Measurements from ENCODE around the gene NATD1. TPM values are rescaled to one million over a fixed set of nuclear protein-coding genes. Genes with fewer than 3 reads are reported as not detected.
A peak's percentile ranks its signal among the peaks of the same experiment; 100 is the strongest.

NATD1 gene
- total RNA-seq, 1 donor from 2014 or later, result 7.9 TPM

GRCh38 chr17:21211825-21212479 lies 41.3 kb downstream of the NATD1 start:
- Histone ChIP-seq H2AFZ (ENCODE audit: low read depth, low read length) (no peak overlapping the region), H3K36me3 (ENCODE audit: insufficient read depth, low read length) (peaks cover 2% of the 10 kb centered on the region), H3K9ac (ENCODE audit: low read length) (no peak overlapping the region), H3K4me2 (ENCODE audit: low read length) (peak overlapping the region; percentile 90), H3K27me3 (ENCODE audit: insufficient read depth, low read length) (no peaks in the 10 kb centered on the region), H3K9me3 (ENCODE audit: insufficient read depth, low read depth, low read length) (no peaks in the 10 kb centered on the region), H3K79me2 (ENCODE audit: insufficient read depth, low read length) (peaks cover 90% of the 10 kb centered on the region), H3K4me1 (ENCODE audit: insufficient read depth, low read length) (peaks cover 22% of the 10 kb centered on the region), H3K27ac (ENCODE audit: low read depth, low read length) (no peak overlapping the region), H4K20me1 (ENCODE audit: insufficient read depth, low read length) (peaks cover 62% of the 10 kb centered on the region), H3K4me3 (ENCODE audit: insufficient read depth, low read depth, low read length) (no peak overlapping the region)
- peaks cover 5% of the 10 kb centered on the region for H3K36me3 Mint-ChIP-seq (ENCODE audit: low read depth, unreplicated experiment)
- H3K9me3 Mint-ChIP-seq (ENCODE audit: unreplicated experiment), result no peaks in the 10 kb centered on the region
- TF ChIP-seq EZH2 (IDR thresholded peaks at IDR 0.05; ENCODE audit: insufficient read depth, low read length), result no peak
- no peak for TF ChIP-seq CTCF (IDR thresholded peaks at IDR 0.05; ENCODE audit: insufficient read depth, low read depth, low read length)
- H3K4me1 Mint-ChIP-seq (ENCODE audit: low read depth, unreplicated experiment), result peaks cover 23% of the 10 kb centered on the region
- H3K4me3 Mint-ChIP-seq (ENCODE audit: unreplicated experiment), result peak overlapping the region; percentile 97
- DNase-seq (ENCODE audit: low read depth), result no peak
- no peak for FAIRE-seq
- H3K27ac Mint-ChIP-seq (ENCODE audit: unreplicated experiment), result no peak overlapping the region
- H3K27me3 Mint-ChIP-seq (ENCODE audit: low read depth, unreplicated experiment), result no peaks in the 10 kb centered on the region

- Histone ChIP-seq H3K9me3 (ENCODE audit: insufficient read depth, low read depth, low read length) (no peaks in the 10 kb centered on the region), H3K4me2 (ENCODE audit: low read length) (no peak overlapping the region), H3K79me2 (ENCODE audit: insufficient read depth, low read length) (peaks cover 91% of the 10 kb centered on the region), H3K27ac (ENCODE audit: low read depth, low read length) (no peak overlapping the region), H3K4me3 (ENCODE audit: insufficient read depth, low read depth, low read length) (no peak overlapping the region), H3K27me3 (ENCODE audit: insufficient read depth, low read length) (no peaks in the 10 kb centered on the region), H3K9ac (ENCODE audit: low read length) (no peak overlapping the region), H4K20me1 (ENCODE audit: insufficient read depth, low read length) (peaks cover 73% of the 10 kb centered on the region), H3K4me1 (ENCODE audit: insufficient read depth, low read length) (peaks cover 17% of the 10 kb centered on the region), H2AFZ (ENCODE audit: low read depth, low read length) (no peak overlapping the region), H3K36me3 (ENCODE audit: insufficient read depth, low read length) (peaks cover 2% of the 10 kb centered on the region)
- no peak for DNase-seq (ENCODE audit: low read depth)
- Mint-ChIP-seq H3K4me3 (ENCODE audit: unreplicated experiment) (peak overlapping the region; percentile 64), H3K27ac (ENCODE audit: unreplicated experiment) (no peak overlapping the region), H3K9me3 (ENCODE audit: unreplicated experiment) (no peaks in the 10 kb centered on the region), H3K4me1 (ENCODE audit: low read depth, unreplicated experiment) (peaks cover 18% of the 10 kb centered on the region), H3K36me3 (ENCODE audit: low read depth, unreplicated experiment) (peaks cover 5% of the 10 kb centered on the region), H3K27me3 (ENCODE audit: low read depth, unreplicated experiment) (no peaks in the 10 kb centered on the region)
- FAIRE-seq, result no peak
- TF ChIP-seq CTCF (IDR thresholded peaks at IDR 0.05; ENCODE audit: insufficient read depth, low read depth, low read length), result no peak
- no peak for TF ChIP-seq EZH2 (IDR thresholded peaks at IDR 0.05; ENCODE audit: insufficient read depth, low read length)
Measured at GRCh38 chr17:21210411-21211076, 42.7 kb downstream of the NATD1 start.
